Loucy (cell line): ENCODE results near the gene VGF.

Experiments
- H2AFZ ChIP-seq: fragments of 200-600 bp; sonication (generic); 2 replicates; pipeline ENCODE4 v1.6.0; 2016; ENCODE audit warnings: antibody characterized with exemption, mild to moderate bottlenecking, low read length, moderate library complexity
- H3F3A ChIP-seq: fragments of 200-600 bp; 2 replicates; pipeline ENCODE4 v1.6.0; 2016; ENCODE audit warnings: antibody characterized with exemption, low read depth, mild to moderate bottlenecking
- H3K27me3 ChIP-seq: fragments of 200-600 bp; sonication (generic); 2 replicates; pipeline ENCODE4 v1.6.1; 2014; ENCODE audit warnings: low read length, mild to moderate bottlenecking; ENCODE audit not compliant: insufficient read depth, poor library complexity, severe bottlenecking
- H3K36me3 ChIP-seq: fragments of 200-600 bp; sonication (generic); 2 replicates; pipeline ENCODE4 v1.6.1; 2016; ENCODE audit warnings: low read length; ENCODE audit not compliant: insufficient read depth
- H3K4me1 ChIP-seq: fragments of 200-600 bp; sonication (generic); 2 replicates; pipeline ENCODE4 v1.5.1; 2014; ENCODE audit warnings: low read length, mild to moderate bottlenecking; ENCODE audit not compliant: insufficient read depth, poor library complexity, severe bottlenecking
- H3K4me2 ChIP-seq: fragments of 200-600 bp; sonication (generic); 2 replicates; pipeline ENCODE4 v1.6.0; 2014; ENCODE audit warnings: antibody characterized with exemption, low read length, low read depth, mild to moderate bottlenecking; ENCODE audit not compliant: poor library complexity, severe bottlenecking
- H3K4me3 ChIP-seq: fragments of 200-600 bp; sonication (generic); 2 replicates; pipeline ENCODE4 v1.5.1; 2014; ENCODE audit warnings: low read length, mild to moderate bottlenecking, mixed read lengths; ENCODE audit not compliant: poor library complexity, severe bottlenecking
- H3K79me2 ChIP-seq: fragments of 200-600 bp; sonication (generic); 2 replicates; pipeline ENCODE4 v1.6.1; 2014; ENCODE audit warnings: low read length; ENCODE audit not compliant: insufficient read depth
- H3K9ac ChIP-seq: fragments of 200-600 bp; sonication (generic); 2 replicates; pipeline ENCODE4 v1.6.0; 2014; ENCODE audit warnings: mild to moderate bottlenecking, low read depth, low read length, moderate library complexity; ENCODE audit not compliant: poor library complexity, severe bottlenecking
- H3K9me2 ChIP-seq: fragments of 200-600 bp; sonication (generic); replicated peaks from 2 replicates; pipeline ENCODE4 v1.6.1; 2016; ENCODE audit warnings: low read depth, low read length, mixed read lengths
- H3K9me3 ChIP-seq: fragments of 200-600 bp; sonication (generic); 2 replicates; pipeline ENCODE4 v1.6.1; 2014; ENCODE audit warnings: mild to moderate bottlenecking, antibody characterized with exemption, low read length, low read depth; ENCODE audit not compliant: insufficient read depth
- H4K20me1 ChIP-seq: fragments of 200-600 bp; sonication (generic); 2 replicates; pipeline ENCODE4 v1.6.0; 2014; ENCODE audit warnings: antibody characterized with exemption, low read length, mild to moderate bottlenecking; ENCODE audit not compliant: insufficient read depth, poor library complexity, severe bottlenecking
- CTCF ChIP-seq: fragments of 200-600 bp; sonication (generic); conservative IDR thresholded peaks from 2 replicates; pipeline ENCODE4 v1.5.1; 2014; ENCODE audit warnings: mild to moderate bottlenecking, antibody characterized with exemption, low read length
- EZH2phosphoT487 ChIP-seq: fragments of 200-600 bp; IDR thresholded peaks from 2 replicates; pipeline ENCODE4 v1.6.1; 2018; ENCODE audit warnings: antibody characterized with exemption, mild to moderate bottlenecking, moderate library complexity, borderline replicate concordance

The VGF gene

GRCh38 chr7:101126651-101127459, 38.5 kb downstream of the VGF start, which contains the start of gene SERPINE1:
TSS of gene SERPINE1 (plus strand) at chr7:101127104. CDS start at chr7:101128394, 1,290 bp downstream.
- Histone ChIP-seq H3K4me3 (peak within 1 kb of the TSS; percentile 78), H3F3A (no peaks in the 10 kb centered on the region), H3K27me3 (no peaks in the 10 kb centered on the region), H3K9me3 (no peaks in the 10 kb centered on the region), H2AFZ (peak within 1 kb of the TSS; percentile 92), H3K4me1 (peaks cover 45% of the 10 kb centered on the region), H3K9me2 (no peaks in the 10 kb centered on the region), H3K36me3 (no peaks in the 10 kb centered on the region), H3K4me2 (peak within 1 kb of the TSS; percentile 97), H3K9ac (peak within 1 kb of the TSS; percentile 75), H4K20me1 (no peaks in the 10 kb centered on the region), H3K79me2 (peaks cover 8% of the 10 kb centered on the region; the same call in 1 of the 2 replicates)
- TF ChIP-seq EZH2phosphoT487 (no peak), CTCF (peak; percentile 65)

GRCh38 chr7:101125989-101126650, 39.2 kb downstream of the VGF start:
- H3K9me2 ChIP-seq = no peaks in the 10 kb centered on the region
- peaks cover 8% of the 10 kb centered on the region; the same call in 1 of the 2 replicates for H3K79me2 ChIP-seq
- peak overlapping the region; percentile 78 for H3K4me3 ChIP-seq
- H3K4me1 ChIP-seq = peaks cover 45% of the 10 kb centered on the region
- TF ChIP-seq EZH2phosphoT487 = no peak
- TF ChIP-seq CTCF = no peak
- H4K20me1 ChIP-seq = no peaks in the 10 kb centered on the region
- no peaks in the 10 kb centered on the region for H3K9me3 ChIP-seq
- peak overlapping the region; percentile 75 for H3K9ac ChIP-seq
- no peaks in the 10 kb centered on the region for H3F3A ChIP-seq
- H3K27me3 ChIP-seq = no peaks in the 10 kb centered on the region
- H2AFZ ChIP-seq = peak overlapping the region; percentile 92
- peak overlapping the region; percentile 97 for H3K4me2 ChIP-seq
- H3K36me3 ChIP-seq = no peaks in the 10 kb centered on the region

DNA sequence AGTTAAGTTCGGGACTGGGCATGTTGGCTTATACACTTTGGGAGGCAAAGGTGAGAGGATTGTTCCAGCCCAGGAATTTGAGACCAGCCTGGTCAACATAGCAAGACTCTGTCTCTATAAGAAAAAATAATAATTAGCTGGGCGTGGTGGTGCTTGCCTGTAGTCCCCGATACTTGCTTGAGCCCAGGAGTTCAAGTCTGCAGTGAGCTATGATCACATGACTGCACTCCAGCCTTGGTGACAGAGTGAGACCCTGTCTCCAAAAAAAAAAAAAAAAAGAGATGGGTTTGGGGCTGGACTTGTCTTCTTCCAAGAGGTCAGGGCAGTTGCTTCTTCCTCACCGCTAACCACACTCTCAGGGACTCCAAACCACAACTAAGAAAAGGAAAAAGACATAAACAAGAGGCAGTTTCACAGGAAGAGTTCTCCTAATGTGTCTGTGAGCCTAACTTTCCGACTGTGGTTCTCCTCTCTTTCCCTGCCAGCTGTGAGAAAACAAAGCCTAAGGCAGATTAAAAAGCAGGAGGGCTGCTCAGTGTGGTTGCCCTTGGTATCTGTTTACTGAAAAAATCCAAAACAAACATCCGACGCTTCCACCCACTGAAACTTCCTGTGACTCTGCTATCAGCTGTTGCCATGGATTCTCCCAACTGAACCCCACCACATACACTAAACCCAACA, 40.9 kb downstream of the VGF start:
- peak overlapping the region; percentile 3 for H3K4me3 ChIP-seq
- TF ChIP-seq EZH2phosphoT487 (no peak), CTCF (no peak)
- H3K4me1 ChIP-seq = peaks cover 45% of the 10 kb centered on the region
- no peaks in the 10 kb centered on the region for H3K9me2 ChIP-seq
- peak overlapping the region; percentile 55 for H3K4me2 ChIP-seq
- H3F3A ChIP-seq = no peaks in the 10 kb centered on the region
- no peaks in the 10 kb centered on the region for H3K9me3 ChIP-seq
- H3K9ac ChIP-seq = peak overlapping the region; percentile 54
- no peaks in the 10 kb centered on the region for H3K27me3 ChIP-seq
- H3K36me3 ChIP-seq = no peaks in the 10 kb centered on the region
- peaks cover 8% of the 10 kb centered on the region; the same call in 1 of the 2 replicates for H3K79me2 ChIP-seq
- no peaks in the 10 kb centered on the region for H4K20me1 ChIP-seq
- H2AFZ ChIP-seq = 0 out of 2 replicates have a peak overlapping the region, but pooled peaks have one; percentile 4
